BE2C (cell line): ENCODE measurements around the gene USP44.

ENCODE experiments used
- DNase-seq: peaks from one replicate; pipeline ENCODE4 v3.0.0-alpha.2; 2020
- H3K27me3 ChIP-seq: fragments of 250-450 bp; sonication (Bioruptor Pico); 2 replicates; pipeline ENCODE4 v1.5.1; 2020; ENCODE audit warnings: mild to moderate bottlenecking
- H3K36me3 ChIP-seq: fragments of 250-450 bp; sonication (Bioruptor Pico); 2 replicates; pipeline ENCODE4 v1.5.1; 2020; ENCODE audit warnings: mild to moderate bottlenecking
- H3K4me1 ChIP-seq: fragments of 250-450 bp; sonication (Bioruptor Pico); 2 replicates; pipeline ENCODE4 v1.5.1; 2020
- H3K4me3 ChIP-seq: 2 replicates; pipeline ENCODE4 v1.5.1; 2011; ENCODE audit warnings: low read depth, low read length
- H3K9me3 ChIP-seq: fragments of 250-450 bp; sonication (Bioruptor Pico); 2 replicates; pipeline ENCODE4 v1.5.1; 2020
- CTCF ChIP-seq: IDR thresholded peaks from 2 replicates; pipeline ENCODE4 v1.5.1; 2012; ENCODE audit warnings: mild to moderate bottlenecking, low read depth, low read length

USP44 gene

GRCh38 chr12:95522692-95523091, 28.6 kb downstream of the USP44 start:
- DNase-seq: no peak
- Histone ChIP-seq H3K4me3 (no peak overlapping the region), H3K27me3 (no peaks in the 10 kb centered on the region), H3K36me3 (no peaks in the 10 kb centered on the region), H3K9me3 (no peaks in the 10 kb centered on the region), H3K4me1 (no peaks in the 10 kb centered on the region)
- no peak for TF ChIP-seq CTCF

DNA sequence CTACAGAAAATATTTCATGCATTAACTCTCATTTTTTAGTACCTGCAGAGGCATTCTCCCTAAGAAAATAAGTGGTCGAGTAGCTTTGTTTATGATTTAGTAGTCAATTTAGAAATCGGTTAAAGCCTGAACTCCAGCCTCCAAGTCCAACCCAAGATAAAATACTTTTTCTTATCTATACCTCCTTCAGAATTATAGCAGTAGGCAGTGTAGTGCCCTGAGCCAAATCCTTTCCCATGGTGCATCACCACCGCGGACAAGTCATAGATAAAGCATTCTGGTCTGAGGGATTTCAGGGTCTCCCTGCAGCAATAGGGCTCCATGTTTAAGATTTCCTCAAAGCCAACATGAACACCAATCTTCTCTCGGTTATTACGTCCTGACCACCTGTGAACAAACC, 30.5 kb downstream of the USP44 start:
- no peaks in the 10 kb centered on the region for H3K4me1 ChIP-seq
- H3K4me3 ChIP-seq: no peak overlapping the region
- no peak for TF ChIP-seq CTCF
- H3K27me3 ChIP-seq: no peaks in the 10 kb centered on the region
- DNase-seq: no peak
- no peaks in the 10 kb centered on the region for H3K9me3 ChIP-seq
- no peaks in the 10 kb centered on the region for H3K36me3 ChIP-seq

GRCh38 chr12:95518944-95519343, 32.3 kb downstream of the USP44 start:
- H3K9me3 ChIP-seq: no peaks in the 10 kb centered on the region
- no peak overlapping the region for H3K4me3 ChIP-seq
- no peak for TF ChIP-seq CTCF
- no peak for DNase-seq
- H3K27me3 ChIP-seq: no peaks in the 10 kb centered on the region
- H3K4me1 ChIP-seq: no peaks in the 10 kb centered on the region
- peaks cover 4% of the 10 kb centered on the region for H3K36me3 ChIP-seq

- Histone ChIP-seq H3K4me3 (no peak overlapping the region), H3K36me3 (peaks cover 21% of the 10 kb centered on the region), H3K4me1 (no peaks in the 10 kb centered on the region), H3K27me3 (no peaks in the 10 kb centered on the region), H3K9me3 (no peaks in the 10 kb centered on the region)
- DNase-seq: no peak
- TF ChIP-seq CTCF: no peak
These were observed 34.0 kb downstream of the USP44 start for GRCh38 chr12:95517246-95517645.

GRCh38 chr12:95516757-95517156, 34.5 kb downstream of the USP44 start:
- TF ChIP-seq CTCF: no peak
- Histone ChIP-seq H3K27me3 (no peaks in the 10 kb centered on the region), H3K9me3 (no peaks in the 10 kb centered on the region), H3K4me3 (no peak overlapping the region), H3K36me3 (peaks cover 26% of the 10 kb centered on the region), H3K4me1 (no peaks in the 10 kb centered on the region)
- no peak for DNase-seq

GRCh38 chr12:95515197-95515596, 36.1 kb downstream of the USP44 start:
- peaks cover 37% of the 10 kb centered on the region for H3K36me3 ChIP-seq
- H3K27me3 ChIP-seq: no peaks in the 10 kb centered on the region
- DNase-seq: no peak
- no peak for TF ChIP-seq CTCF
- no peaks in the 10 kb centered on the region for H3K4me1 ChIP-seq
- H3K4me3 ChIP-seq: no peak overlapping the region
- no peaks in the 10 kb centered on the region for H3K9me3 ChIP-seq
